ENCODE measurements around the gene PLA2G4E.

GRCh38 chr15:42050484-42051255 is 29.8 kb upstream of the PLA2G4E start:
- TF ChIP-seq CTCF (IDR thresholded peaks at IDR 0.05; ENCODE audit: low read length), result no peak
- TF ChIP-seq EZH2 (IDR thresholded peaks at IDR 0.05; ENCODE audit: borderline replicate concordance, low read length), result no peak
